SK-N-SH (cell line): Measurements from ENCODE around the gene EIF5A2. TPM values are rescaled to one million over a fixed set of nuclear protein-coding genes. Genes with fewer than 3 reads are reported as not detected.

Experiments
- CTCF ChIA-PET: fragments of 300-600, 350-600 bp; formaldehyde crosslinking; extraction: SDS; loops from one replicate; lab custom pipeline; 2021; lab: Yijun Ruan, JAX
- POLR2A ChIA-PET: fragments of 350-600 bp; sonication (Branson Sonifier 250); formaldehyde crosslinking; extraction: SDS; loops from one replicate; lab custom pipeline; 2020; ENCODE audit warnings: antibody characterized with exemption, inconsistent platforms; lab: Yijun Ruan, JAX
- DNase-seq: peaks from one replicate; pipeline ENCODE4 v3.0.0; 2012
- H2AFZ ChIP-seq: fragments of 200-600 bp; sonication (generic); 2 replicates; pipeline ENCODE4 v1.8.1; 2016; ENCODE audit warnings: antibody characterized with exemption, mild to moderate bottlenecking, low read depth
- H3F3A ChIP-seq: fragments of 200-600 bp; sonication (generic); replicated peaks from 2 replicates; pipeline ENCODE3; 2016; ENCODE audit warnings: antibody characterized with exemption, mild to moderate bottlenecking; ENCODE audit not compliant: insufficient read depth
- H3K27ac ChIP-seq, 2 experiments: fragments of 200-500 bp in 1 of 2; fragments of 200-600 bp in 1 of 2; sonication (Bioruptor generic) in 1 of 2; sonication (generic), shearing (Covaris generic) in 1 of 2; 2 replicates each; pipeline versions ENCODE4 v1.5.1 to v1.6.1; 2014 to 2016; ENCODE audit warnings: low read depth in 2 of 2, inconsistent platforms in 1 of 2, low read length in 1 of 2, mild to moderate bottlenecking in 1 of 2, mixed read lengths in 1 of 2
- H3K27me3 ChIP-seq: fragments of 200-600 bp; sonication (generic), shearing (Covaris generic); 2 replicates; pipeline ENCODE4 v1.6.1; 2016; ENCODE audit warnings: mixed run types; ENCODE audit not compliant: insufficient read depth
- H3K36me3 ChIP-seq, 2 experiments: fragments of 200-500 bp in 1 of 2; fragments of 200-600 bp in 1 of 2; sonication (Bioruptor generic) in 1 of 2; sonication (generic) in 1 of 2; replicated peaks in 1 of 2; 2 replicates each; pipeline versions ENCODE3 to v1.5.1; 2014 to 2016; ENCODE audit warnings: low read length in 1 of 2, mild to moderate bottlenecking in 1 of 2; ENCODE audit not compliant: insufficient read depth in 2 of 2, control insufficient read depth in 1 of 2
- H3K4me1 ChIP-seq, 2 experiments: fragments of 200-500 bp in 1 of 2; fragments of 200-600 bp in 1 of 2; sonication (Bioruptor generic) in 1 of 2; sonication (generic), shearing (Covaris generic) in 1 of 2; 2 replicates each; pipeline versions ENCODE4 v1.5.1 to v1.6.1; 2014 to 2016; ENCODE audit warnings: low read depth in 1 of 2, low read length in 1 of 2, mixed run types in 1 of 2; ENCODE audit not compliant: insufficient read depth in 2 of 2, control insufficient read depth in 1 of 2
- H3K4me2 ChIP-seq: fragments of 200-600 bp; sonication (generic), shearing (Covaris generic); 2 replicates; pipeline ENCODE4 v1.6.1; 2017; ENCODE audit warnings: mixed run types
- H3K4me3 ChIP-seq, 2 experiments: fragments of 200-500 bp in 1 of 2; fragments of 200-600 bp in 1 of 2; sonication (Bioruptor generic) in 1 of 2; sonication (generic), shearing (Covaris generic) in 1 of 2; 2 replicates each; pipeline versions ENCODE4 v1.5.1 to v1.8.1; 2014 to 2016; ENCODE audit warnings: low read depth in 2 of 2, inconsistent platforms in 1 of 2, low read length in 1 of 2, mild to moderate bottlenecking in 1 of 2, mixed read lengths in 1 of 2, moderate library complexity in 1 of 2
- H3K79me2 ChIP-seq: fragments of 200-600 bp; sonication (generic); 2 replicates; pipeline ENCODE4 v1.8.1; 2017; ENCODE audit warnings: mild to moderate bottlenecking; ENCODE audit not compliant: insufficient read depth
- H3K9ac ChIP-seq: fragments of 200-600 bp; sonication (generic); 2 replicates; pipeline ENCODE4 v1.6.1; 2017; ENCODE audit warnings: mixed run types
- H3K9me2 ChIP-seq: fragments of 200-600 bp; sonication (generic); 2 replicates; pipeline ENCODE4 v1.6.1; 2017; ENCODE audit warnings: mixed run types
- H3K9me3 ChIP-seq: fragments of 200-600 bp; sonication (generic); 2 replicates; pipeline ENCODE4 v1.6.1; 2017; ENCODE audit warnings: mixed run types, mild to moderate bottlenecking, moderate library complexity
- H4K20me1 ChIP-seq: fragments of 200-600 bp; sonication (generic); 2 replicates; pipeline ENCODE4 v1.6.1; 2017; ENCODE audit warnings: mild to moderate bottlenecking, mixed run types; ENCODE audit not compliant: insufficient read depth
- CHD2 ChIP-seq: fragments of 150-350 bp; IDR thresholded peaks from 2 replicates; pipeline ENCODE4 v1.6.1; 2018; ENCODE audit warnings: low read length; ENCODE audit not compliant: partially characterized antibody
- ELF1 ChIP-seq: IDR thresholded peaks from 2 replicates; pipeline ENCODE4 v1.4.0; 2012
- FOXM1 ChIP-seq: IDR thresholded peaks from 2 replicates; pipeline ENCODE4 v1.4.0; 2012; ENCODE audit warnings: low read depth, mild to moderate bottlenecking
- GABPA ChIP-seq: IDR thresholded peaks from 2 replicates; pipeline ENCODE4 v1.4.0; 2012; ENCODE audit warnings: low read depth, mild to moderate bottlenecking
- GATA2 ChIP-seq: sonication (generic); formaldehyde crosslinking; IDR thresholded peaks from 2 replicates; pipeline ENCODE4 v1.5.0; 2020; ENCODE audit warnings: mild to moderate bottlenecking, missing genetic modification reagents
- MEF2A ChIP-seq: IDR thresholded peaks from 2 replicates; pipeline ENCODE4 v1.4.0; 2012; ENCODE audit warnings: low read depth, borderline replicate concordance
- NRF1 ChIP-seq: IDR thresholded peaks from 2 replicates; pipeline ENCODE4 v1.6.1; 2012; ENCODE audit warnings: low read depth, mild to moderate bottlenecking, low read length
- RAD21 ChIP-seq: IDR thresholded peaks from 2 replicates; pipeline ENCODE4 v1.6.1; 2012; ENCODE audit warnings: mild to moderate bottlenecking, low read length
- RXRA ChIP-seq: IDR thresholded peaks from 2 replicates; pipeline ENCODE4 v1.4.0; 2012; ENCODE audit warnings: low read depth, mild to moderate bottlenecking, borderline replicate concordance
- TCF12 ChIP-seq: IDR thresholded peaks from 2 replicates; pipeline ENCODE4 v1.4.0; 2012
- polyA plus RNA-seq, 3 experiments: library from polyadenylated mRNA; depleted of rRNA; stranded (reverse); fragments of >200 nt; gene quantifications; 2 replicates each; pipeline ENCODE4 v1.2.3, GENCODE V29; 2012
- TF ChIP-seq, protein P1 (sequence below): IDR thresholded peaks from 2 replicates; pipeline ENCODE4 v1.6.1; 2012; ENCODE audit warnings: mild to moderate bottlenecking, low read depth, low read length, moderate library complexity
- TF ChIP-seq, protein P2 (sequence below): fragments of 200-600 bp; sonication (generic); IDR thresholded peaks from 2 replicates; pipeline ENCODE4 v1.6.1; 2017; ENCODE audit warnings: antibody characterized with exemption, mild to moderate bottlenecking, moderate library complexity
- TF ChIP-seq, protein P3 (sequence below): IDR thresholded peaks from 2 replicates; pipeline ENCODE4 v1.4.0; 2012; ENCODE audit warnings: low read depth
- TF ChIP-seq, protein P4 (sequence below): IDR thresholded peaks from 2 replicates; pipeline ENCODE4 v1.4.0; 2012; ENCODE audit warnings: low read depth, borderline replicate concordance

EIF5A2 gene
- polyA plus RNA-seq, 1 of the 3 experiments (the other 2 are of a cell fraction) = 2.7 TPM

DNA sequence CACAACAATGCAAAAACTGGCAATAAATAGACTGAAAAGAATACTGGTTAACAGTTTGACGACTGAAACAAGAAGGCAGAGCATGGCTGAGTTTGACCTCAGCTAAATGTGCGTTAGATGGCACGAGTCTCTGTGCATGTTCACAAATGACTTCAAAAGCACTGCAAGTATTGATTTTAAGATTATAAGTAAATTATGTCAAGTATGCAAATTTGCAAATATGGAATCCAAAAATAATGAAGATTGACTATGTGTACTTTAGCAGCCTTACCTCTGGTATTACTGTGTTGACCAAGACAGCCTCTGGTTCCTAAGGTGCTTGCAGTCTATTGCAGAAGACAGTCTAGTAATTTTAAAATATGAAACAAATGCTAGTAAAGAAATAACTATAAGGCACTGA lies 2.6 kb upstream of the EIF5A2 start (continued):
- TF ChIP-seq, protein P1, sequence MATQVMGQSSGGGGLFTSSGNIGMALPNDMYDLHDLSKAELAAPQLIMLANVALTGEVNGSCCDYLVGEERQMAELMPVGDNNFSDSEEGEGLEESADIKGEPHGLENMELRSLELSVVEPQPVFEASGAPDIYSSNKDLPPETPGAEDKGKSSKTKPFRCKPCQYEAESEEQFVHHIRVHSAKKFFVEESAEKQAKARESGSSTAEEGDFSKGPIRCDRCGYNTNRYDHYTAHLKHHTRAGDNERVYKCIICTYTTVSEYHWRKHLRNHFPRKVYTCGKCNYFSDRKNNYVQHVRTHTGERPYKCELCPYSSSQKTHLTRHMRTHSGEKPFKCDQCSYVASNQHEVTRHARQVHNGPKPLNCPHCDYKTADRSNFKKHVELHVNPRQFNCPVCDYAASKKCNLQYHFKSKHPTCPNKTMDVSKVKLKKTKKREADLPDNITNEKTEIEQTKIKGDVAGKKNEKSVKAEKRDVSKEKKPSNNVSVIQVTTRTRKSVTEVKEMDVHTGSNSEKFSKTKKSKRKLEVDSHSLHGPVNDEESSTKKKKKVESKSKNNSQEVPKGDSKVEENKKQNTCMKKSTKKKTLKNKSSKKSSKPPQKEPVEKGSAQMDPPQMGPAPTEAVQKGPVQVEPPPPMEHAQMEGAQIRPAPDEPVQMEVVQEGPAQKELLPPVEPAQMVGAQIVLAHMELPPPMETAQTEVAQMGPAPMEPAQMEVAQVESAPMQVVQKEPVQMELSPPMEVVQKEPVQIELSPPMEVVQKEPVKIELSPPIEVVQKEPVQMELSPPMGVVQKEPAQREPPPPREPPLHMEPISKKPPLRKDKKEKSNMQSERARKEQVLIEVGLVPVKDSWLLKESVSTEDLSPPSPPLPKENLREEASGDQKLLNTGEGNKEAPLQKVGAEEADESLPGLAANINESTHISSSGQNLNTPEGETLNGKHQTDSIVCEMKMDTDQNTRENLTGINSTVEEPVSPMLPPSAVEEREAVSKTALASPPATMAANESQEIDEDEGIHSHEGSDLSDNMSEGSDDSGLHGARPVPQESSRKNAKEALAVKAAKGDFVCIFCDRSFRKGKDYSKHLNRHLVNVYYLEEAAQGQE = no peak
- TF ChIP-seq, protein P2, sequence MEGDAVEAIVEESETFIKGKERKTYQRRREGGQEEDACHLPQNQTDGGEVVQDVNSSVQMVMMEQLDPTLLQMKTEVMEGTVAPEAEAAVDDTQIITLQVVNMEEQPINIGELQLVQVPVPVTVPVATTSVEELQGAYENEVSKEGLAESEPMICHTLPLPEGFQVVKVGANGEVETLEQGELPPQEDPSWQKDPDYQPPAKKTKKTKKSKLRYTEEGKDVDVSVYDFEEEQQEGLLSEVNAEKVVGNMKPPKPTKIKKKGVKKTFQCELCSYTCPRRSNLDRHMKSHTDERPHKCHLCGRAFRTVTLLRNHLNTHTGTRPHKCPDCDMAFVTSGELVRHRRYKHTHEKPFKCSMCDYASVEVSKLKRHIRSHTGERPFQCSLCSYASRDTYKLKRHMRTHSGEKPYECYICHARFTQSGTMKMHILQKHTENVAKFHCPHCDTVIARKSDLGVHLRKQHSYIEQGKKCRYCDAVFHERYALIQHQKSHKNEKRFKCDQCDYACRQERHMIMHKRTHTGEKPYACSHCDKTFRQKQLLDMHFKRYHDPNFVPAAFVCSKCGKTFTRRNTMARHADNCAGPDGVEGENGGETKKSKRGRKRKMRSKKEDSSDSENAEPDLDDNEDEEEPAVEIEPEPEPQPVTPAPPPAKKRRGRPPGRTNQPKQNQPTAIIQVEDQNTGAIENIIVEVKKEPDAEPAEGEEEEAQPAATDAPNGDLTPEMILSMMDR = no peak
- TF ChIP-seq, protein P3, sequence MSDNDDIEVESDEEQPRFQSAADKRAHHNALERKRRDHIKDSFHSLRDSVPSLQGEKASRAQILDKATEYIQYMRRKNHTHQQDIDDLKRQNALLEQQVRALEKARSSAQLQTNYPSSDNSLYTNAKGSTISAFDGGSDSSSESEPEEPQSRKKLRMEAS = no peak
- TF ChIP-seq RXRA (no peak), FOXM1 (no peak)

DNA sequence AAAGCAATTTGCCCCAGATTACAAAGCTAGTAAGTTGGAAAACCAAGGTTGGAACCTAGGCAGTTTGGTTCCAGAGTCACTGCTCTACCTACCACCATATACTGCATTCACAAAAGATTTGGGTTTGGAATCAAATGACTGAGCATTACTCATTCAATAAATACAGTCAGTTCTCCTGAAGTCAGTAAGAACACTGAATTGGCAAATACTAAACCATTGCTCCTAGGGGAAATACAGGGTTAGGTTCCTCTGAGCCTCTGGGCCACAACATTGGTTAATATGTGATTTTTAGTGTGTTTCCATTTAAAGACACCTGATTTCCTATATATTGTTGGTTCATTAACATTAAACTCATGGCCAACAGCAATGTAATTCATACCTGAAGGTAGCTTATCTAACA lies 2.1 kb upstream of the EIF5A2 start:
- no peak for DNase-seq
- Histone ChIP-seq H3K79me2 (peaks cover 21% of the 10 kb centered on the region), H3K9me2 (no peaks in the 10 kb centered on the region), H3K36me3 (peaks cover 0 to 8% of the 10 kb centered on the region in 2 experiments), H3K4me1 (peaks cover 9 to 17% of the 10 kb centered on the region in 2 experiments; a peak in 3 of 4 replicates), H3K4me2 (no peak overlapping the region), H3K27me3 (no peaks in the 10 kb centered on the region), H4K20me1 (no peaks in the 10 kb centered on the region), H3F3A (no peaks in the 10 kb centered on the region), H3K4me3 (no peak overlapping the region), H2AFZ (no peak overlapping the region), H3K27ac (no peak overlapping the region), H3K9ac (no peak overlapping the region), H3K9me3 (no peaks in the 10 kb centered on the region)
- TF ChIP-seq ELF1 (no peak), GATA2 (no peak), GABPA (no peak), NRF1 (no peak), RAD21 (no peak), TCF12 (no peak), MEF2A (no peak), CHD2 (no peak)
- TF ChIP-seq, protein P4, sequence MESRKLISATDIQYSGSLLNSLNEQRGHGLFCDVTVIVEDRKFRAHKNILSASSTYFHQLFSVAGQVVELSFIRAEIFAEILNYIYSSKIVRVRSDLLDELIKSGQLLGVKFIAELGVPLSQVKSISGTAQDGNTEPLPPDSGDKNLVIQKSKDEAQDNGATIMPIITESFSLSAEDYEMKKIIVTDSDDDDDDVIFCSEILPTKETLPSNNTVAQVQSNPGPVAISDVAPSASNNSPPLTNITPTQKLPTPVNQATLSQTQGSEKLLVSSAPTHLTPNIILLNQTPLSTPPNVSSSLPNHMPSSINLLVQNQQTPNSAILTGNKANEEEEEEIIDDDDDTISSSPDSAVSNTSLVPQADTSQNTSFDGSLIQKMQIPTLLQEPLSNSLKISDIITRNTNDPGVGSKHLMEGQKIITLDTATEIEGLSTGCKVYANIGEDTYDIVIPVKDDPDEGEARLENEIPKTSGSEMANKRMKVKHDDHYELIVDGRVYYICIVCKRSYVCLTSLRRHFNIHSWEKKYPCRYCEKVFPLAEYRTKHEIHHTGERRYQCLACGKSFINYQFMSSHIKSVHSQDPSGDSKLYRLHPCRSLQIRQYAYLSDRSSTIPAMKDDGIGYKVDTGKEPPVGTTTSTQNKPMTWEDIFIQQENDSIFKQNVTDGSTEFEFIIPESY = no peak
- POLR2A ChIA-PET = interaction anchor here (0.6 kb wide), 1 partner anchor 1567 kb away, joined by 3 read pairs; no protein-coding TSS in a partner anchor
- CTCF ChIA-PET = interaction anchor here (0.6 kb wide), 1 partner anchor 373 kb away, joined by 3 read pairs; no protein-coding TSS in a partner anchor
